ENCODE data around the gene WAS.

- TF ChIP-seq CTCF (conservative IDR thresholded peaks at IDR 0.05; ENCODE audit: low read depth in 2 of 2) (no peak), EZH2 (IDR thresholded peaks at IDR 0.05; ENCODE audit: low read depth, unreplicated experiment) (no peak), POLR2AphosphoS5 (IDR thresholded peaks at IDR 0.05; ENCODE audit: low read depth) (peak; percentile 75), STAT1 (IDR thresholded peaks at IDR 0.05; ENCODE audit: unreplicated experiment) (no peak), JUNB (IDR thresholded peaks at IDR 0.05; ENCODE audit: unreplicated experiment) (no peak), NANOG (IDR thresholded peaks at IDR 0.05; ENCODE audit: borderline replicate concordance) (no peak), EZH2phosphoT487 (IDR thresholded peaks at IDR 0.05; ENCODE audit: unreplicated experiment) (no peak)
Measured at GRCh38 chrX:48676106-48676892, 7.3 kb upstream of the WAS start.
